Measurements from ENCODE around the gene SREBF1.

GRCh38 chr17:17771498-17772201 lies 65.1 kb downstream of the SREBF1 start:
- TF ChIP-seq EZH2 (IDR thresholded peaks at IDR 0.05; ENCODE audit: borderline replicate concordance, low read depth, low read length, severe bottlenecking) (no peak), CTCF (IDR thresholded peaks at IDR 0.05; ENCODE audit: borderline replicate concordance, extremely low read depth, low read length, poor library complexity, severe bottlenecking) (no peak)
